Globus pallidus (tissue), 1 donor: ENCODE measurements around the gene KIF26B.
"Not testable (repeated sequence)": the region's sequence is repeated elsewhere in the genome, so short reads cannot be mapped to it uniquely, and the experiment has no call there.

Source experiments
- DNase-seq: peaks from one replicate; pipeline ENCODE4 v3.0.0-alpha.2; 2015; ENCODE audit warnings: low spot score

KIF26B gene

DNA sequence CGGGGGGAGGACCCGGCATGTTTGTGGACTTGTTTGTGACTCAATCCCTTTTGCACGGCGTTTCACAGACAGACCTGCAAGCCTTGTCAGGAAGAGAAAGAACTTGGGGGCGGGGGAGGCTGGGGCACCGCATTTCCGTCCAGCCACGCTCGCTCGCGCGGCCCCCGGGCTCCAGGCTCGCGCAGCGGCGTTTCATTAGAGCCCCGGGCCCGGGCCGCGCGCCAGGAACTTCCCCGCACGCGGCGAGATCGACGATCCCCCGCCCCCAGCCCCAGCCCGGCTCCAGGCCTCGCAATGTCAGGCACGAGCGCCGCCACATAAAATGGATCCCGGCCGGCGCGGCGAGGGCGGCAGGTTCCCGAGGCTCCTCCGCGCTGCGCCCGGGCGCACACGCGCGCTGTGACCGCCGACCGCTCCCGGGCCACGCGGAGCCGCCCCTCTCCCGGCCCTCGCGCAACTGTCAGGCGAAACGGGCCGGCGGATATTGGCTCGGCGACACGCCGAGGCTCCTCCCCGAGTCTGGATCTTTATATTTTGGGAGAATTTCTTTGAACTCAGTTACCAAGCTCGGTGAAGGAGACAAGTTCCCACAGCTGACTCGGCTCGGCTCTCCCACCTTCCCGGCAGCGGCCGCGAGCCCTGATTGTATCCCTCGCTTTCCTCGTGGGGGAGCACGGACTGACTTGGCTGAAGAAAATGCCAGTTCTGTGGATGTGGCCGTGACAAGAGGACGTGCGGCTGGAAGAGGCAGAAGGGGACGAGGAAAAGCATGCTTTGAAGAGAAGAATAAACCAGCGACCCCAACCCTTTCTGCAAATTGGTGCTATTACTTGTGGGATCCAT, at the start of gene KIF26B:
KIF26B (plus strand) TSS at position 557 of the 843 bp plus-strand sequence. CDS start 440 bp downstream, outside the sequence.
- no peak for DNase-seq

GRCh38 chr1:245105042-245105441, 49.7 kb upstream of the KIF26B start:
- DNase-seq, result no peak

DNA sequence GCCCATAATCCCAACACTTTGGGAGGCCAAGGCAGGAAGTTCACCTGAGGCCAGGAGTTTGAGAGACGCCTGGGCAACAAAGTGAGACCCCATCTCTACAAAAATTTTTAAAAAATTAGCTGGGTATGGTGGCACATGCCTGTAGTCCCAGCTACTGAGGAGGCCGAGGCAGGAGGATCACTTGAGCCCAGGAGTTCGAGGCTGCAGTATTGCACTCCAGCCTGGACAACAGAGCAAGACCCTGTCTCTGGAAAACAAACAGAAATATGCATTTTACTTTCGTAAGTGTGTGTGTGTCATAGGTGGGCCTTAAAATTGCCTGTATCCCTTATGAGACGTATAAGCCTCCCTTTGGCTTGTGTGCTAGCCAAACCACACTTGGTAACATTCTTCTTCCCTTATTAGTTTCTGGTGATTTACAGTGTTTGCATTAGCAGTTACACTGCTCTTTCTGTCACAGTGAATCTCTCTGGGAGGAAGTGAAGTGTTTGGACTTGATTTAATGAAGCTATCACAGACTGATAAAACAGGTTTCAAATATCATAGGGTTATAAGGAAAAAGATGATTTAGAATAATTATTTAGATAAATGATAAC, 48.9 kb upstream of the KIF26B start:
- DNase-seq, result no peak

DNA sequence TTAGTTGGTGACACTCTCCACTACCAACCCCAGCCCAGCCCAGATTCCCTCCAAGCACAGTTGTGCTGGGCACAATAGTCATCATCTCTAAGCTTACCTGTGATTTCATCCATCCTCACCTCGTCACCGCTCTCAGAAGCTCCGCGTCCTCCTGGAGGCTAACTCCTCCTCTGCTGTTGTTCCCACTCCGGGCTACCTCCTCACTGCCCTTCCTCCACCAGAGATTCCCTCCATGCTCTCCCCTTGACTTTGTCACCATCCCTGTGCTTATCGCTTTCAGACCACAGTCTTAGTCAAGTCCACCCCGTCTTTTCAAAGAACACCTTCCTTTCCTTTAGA, 47.0 kb upstream of the KIF26B start:
- DNase-seq, result no peak

- DNase-seq, result peak; percentile 8
Observed at GRCh38 chr1:245108246-245108645, 46.5 kb upstream of the KIF26B start.

- DNase-seq, result no peak
Observed at GRCh38 chr1:245108909-245109308, 45.9 kb upstream of the KIF26B start.

GRCh38 chr1:245110406-245110805, 44.4 kb upstream of the KIF26B start:
- DNase-seq, result no peak

GRCh38 chr1:245111073-245111472, 43.7 kb upstream of the KIF26B start:
- DNase-seq, result no peak

GRCh38 chr1:245113649-245114048, 41.1 kb upstream of the KIF26B start:
- DNase-seq, result no peak

GRCh38 chr1:245116131-245116530, 38.7 kb upstream of the KIF26B start:
- no peak for DNase-seq

DNA sequence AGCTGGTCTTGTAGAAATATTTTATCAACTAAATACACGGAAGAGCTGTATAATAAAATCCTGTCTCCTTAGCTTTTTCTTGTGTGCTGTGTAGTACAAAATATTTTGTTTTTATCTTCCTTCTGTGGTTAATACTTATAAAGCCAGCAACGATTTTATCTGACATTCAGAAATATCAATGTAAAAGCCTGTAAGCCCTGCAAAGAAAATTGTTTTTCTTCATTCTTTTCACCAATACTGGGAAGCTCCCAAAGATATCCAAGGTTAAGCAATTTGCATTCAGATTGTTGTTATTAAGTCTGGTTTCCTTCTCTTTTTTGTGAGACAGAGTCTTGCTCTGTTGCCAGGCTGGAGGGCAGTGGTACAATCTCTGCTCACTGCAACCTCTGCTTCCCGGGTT, 38.0 kb upstream of the KIF26B start:
- DNase-seq, result no peak

GRCh38 chr1:245118066-245118465, 36.7 kb upstream of the KIF26B start:
- no peak for DNase-seq

DNA sequence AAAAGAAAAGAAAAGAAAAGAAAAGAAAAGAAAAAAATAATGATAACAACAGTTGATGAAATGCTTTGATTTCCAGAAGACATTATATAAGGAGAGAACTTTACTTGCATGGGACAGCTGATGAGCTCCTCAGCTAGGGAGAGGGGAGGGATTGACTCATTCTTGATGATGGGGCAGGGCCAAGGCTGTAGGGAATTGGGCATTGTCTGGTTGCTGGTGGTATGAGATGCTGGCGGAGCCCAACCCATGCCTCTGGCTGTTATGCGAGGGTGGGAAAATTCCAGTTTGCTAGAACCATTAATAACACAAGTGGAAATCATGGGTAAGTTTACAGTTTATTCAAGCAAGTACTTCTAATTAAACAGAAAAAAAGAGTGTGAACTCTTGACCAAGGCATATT, 36.0 kb upstream of the KIF26B start:
- DNase-seq, result no peak

- DNase-seq, result no peak
Observed at GRCh38 chr1:245121523-245121922, 33.3 kb upstream of the KIF26B start.

- DNase-seq, result no peak
Observed at GRCh38 chr1:245124241-245124640, 30.5 kb upstream of the KIF26B start.

DNA sequence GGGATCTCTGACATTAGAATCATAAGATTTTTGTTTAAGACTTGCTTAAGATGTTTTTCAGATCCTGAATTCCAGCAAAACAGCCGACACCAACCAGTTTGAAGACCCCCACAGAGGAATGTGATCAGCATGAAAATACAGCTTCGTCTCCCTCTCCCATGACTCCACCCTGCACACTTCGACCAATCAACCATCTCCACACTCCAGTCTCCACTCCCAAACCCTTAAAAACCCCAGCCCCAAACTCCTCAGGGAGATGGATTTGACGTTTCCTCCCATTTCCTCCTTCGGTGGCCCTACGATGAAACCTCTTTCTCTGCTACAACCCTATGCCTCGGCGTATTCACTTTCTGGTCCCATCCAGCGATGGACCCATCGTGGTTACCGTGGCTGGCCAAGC, 30.1 kb upstream of the KIF26B start:
- DNase-seq, result no peak

DNA sequence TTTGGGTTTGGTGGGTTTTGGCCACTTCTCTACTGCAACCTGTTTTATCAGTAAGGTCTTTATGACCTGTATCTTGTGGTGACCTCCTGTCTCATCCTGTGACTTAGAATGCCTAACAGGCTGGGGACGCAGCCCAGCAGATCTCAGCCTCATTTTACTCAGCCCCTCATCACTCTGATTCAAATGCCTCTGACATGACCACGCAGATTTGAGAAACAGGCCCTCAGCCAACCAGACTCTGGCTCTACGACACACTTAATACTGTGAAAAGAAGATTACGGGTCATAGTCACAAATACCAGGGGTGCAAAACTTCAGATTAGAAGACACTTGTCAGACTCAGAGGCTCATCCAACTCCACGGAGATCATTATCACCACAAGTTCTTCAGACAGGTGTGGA, 28.3 kb upstream of the KIF26B start:
- no peak for DNase-seq

DNA sequence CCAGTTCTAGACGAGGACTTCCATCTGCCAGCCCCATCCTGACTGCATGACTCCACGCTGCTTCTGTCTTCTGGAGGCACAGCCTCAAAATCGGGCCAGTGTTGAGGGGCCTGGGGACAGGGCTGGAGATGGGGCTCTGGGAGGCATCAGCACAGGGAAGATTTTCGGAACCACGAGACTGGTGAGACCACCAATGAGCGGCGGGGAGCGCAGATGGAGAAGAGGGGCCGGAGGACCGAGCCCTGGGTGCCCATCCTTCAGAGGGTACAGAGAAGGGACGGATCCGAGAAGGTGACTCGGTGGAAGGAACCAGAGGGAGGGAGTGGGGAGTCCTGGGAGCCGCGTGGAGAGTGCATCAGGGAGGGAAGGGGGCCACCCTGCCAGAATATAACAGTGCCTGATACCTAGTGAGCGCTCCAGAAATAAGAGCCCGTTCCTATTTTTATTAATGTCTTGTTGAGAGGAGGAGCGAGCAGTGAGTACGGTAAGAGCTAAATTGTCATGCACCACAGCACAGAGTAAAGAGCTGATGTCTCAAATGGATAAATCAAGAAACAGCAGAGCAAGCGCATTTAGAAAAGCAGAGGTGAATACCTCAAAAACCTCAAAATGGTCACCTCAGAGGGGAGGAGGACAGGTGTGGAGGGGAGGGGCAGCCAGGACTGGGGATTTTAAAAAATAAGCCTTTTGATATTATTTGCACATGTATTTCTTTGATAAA, 26.2 kb upstream of the KIF26B start:
- no peak for DNase-seq

DNA sequence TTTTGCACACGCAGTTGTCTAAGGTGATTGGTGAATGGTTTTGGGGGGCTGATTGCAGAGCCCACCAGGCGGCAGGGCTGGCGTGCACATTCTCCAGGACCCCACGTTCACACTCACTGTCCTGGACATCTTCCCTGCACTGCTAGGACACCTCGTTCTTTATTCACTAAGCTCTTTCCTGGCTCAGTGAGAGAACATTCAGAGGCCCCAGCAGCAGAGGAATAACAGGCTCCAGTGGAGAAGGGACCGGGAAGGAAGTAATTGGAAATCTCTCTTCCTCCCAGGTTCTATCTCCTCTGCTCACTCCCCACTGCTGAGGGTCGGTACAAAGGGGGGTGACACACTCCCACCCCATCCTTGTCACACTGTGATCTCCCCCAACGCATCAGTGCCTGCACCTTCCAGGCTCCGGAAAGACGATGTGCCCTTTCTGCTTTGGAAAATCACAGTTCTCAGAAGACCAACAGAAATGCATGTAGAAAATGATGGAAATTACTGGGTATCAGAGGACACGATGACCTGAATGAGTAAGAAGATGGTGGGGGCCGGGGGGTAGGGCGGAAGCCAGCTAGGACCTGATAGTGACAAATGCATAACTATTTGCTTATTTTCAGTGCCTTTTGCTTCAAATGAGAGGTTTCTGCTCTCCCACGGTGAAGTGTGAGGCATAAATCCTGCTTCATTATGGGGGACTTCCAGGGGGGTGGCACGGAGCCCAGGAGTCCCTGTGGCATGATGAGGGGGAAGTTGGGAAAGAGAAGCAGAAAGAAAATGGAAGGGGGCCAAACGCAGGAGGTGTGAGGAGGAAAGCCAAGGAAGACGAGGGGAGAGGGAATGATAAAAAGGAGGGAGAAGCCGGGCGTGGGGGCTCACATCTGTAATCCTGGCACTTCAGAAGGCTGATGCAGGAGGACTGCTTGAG, 25.2 kb upstream of the KIF26B start:
- no peak for DNase-seq

DNA sequence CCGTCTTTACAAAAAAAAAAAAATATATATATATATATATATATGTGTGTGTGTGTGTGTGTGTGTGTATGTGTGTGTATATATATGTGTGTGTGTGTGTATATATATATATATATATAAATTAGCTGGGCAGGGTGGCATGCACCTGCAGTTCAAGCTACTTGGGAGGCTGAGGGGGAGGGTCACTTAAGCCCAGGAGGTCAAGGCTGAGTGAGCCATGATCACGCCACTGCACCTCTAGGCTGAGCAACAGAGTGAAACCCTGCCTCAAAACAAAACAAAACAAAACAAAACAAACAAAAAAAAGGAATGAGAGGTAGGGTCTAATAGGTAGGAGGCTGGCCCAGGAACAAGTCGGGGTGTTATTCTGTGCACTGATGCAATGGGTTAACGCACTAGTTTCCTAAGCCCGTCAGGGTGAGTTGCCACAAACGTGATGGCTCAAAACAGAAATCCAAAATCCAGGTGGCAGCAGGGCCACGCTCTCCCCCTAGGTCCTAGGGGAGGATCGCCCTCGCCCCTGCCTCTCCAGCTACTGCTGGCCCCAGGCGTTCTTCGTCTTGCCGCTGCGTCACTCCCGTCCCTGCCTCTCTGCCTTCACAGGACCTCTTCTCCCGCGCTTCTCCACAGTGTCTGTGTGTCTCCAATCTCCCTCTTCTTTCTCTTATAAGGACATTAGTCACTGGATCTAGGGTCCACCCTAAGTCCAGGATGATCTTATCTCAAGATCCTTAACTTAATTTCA, 24.3 kb upstream of the KIF26B start:
- not testable (repeated sequence) for DNase-seq

- DNase-seq, result no peak
Observed at GRCh38 chr1:245131026-245131393, 23.8 kb upstream of the KIF26B start.
